Hepatocyte (in vitro differentiated cells): ENCODE results near the gene FPGS. TPM values are rescaled to one million over a fixed set of nuclear protein-coding genes. Genes with fewer than 3 reads are reported as not detected.

Source experiments
- DNase-seq: peaks from one replicate; pipeline ENCODE4 v3.0.0-alpha.2; 2016; ENCODE audit warnings: low spot score
- H2AFZ ChIP-seq: fragments of 200-600 bp; sonication (generic); 2 replicates; pipeline ENCODE4 v1.6.0; 2016; ENCODE audit warnings: antibody characterized with exemption, mild to moderate bottlenecking
- H3K27ac ChIP-seq: fragments of 200-600 bp; sonication (generic); 2 replicates; pipeline ENCODE4 v1.5.1; 2016; ENCODE audit warnings: mild to moderate bottlenecking
- H3K27me3 ChIP-seq: fragments of 200-600 bp; sonication (generic); 2 replicates; pipeline ENCODE4 v1.6.1; 2016
- H3K36me3 ChIP-seq: fragments of 200-600 bp; sonication (generic); replicated peaks from 2 replicates; pipeline ENCODE4 v1.5.1; 2016; ENCODE audit warnings: low read depth; ENCODE audit not compliant: insufficient read depth
- H3K4me1 ChIP-seq: fragments of 200-600 bp; sonication (generic); 2 replicates; pipeline ENCODE4 v1.5.1; 2016; ENCODE audit warnings: mild to moderate bottlenecking, moderate library complexity; ENCODE audit not compliant: insufficient read depth
- H3K4me2 ChIP-seq: fragments of 200-600 bp; sonication (generic); 2 replicates; pipeline ENCODE4 v1.6.0; 2016
- H3K4me3 ChIP-seq: fragments of 200-600 bp; sonication (generic); 2 replicates; pipeline ENCODE4 v1.5.1; 2016; ENCODE audit warnings: mild to moderate bottlenecking
- H3K79me2 ChIP-seq: fragments of 200-600 bp; sonication (generic); 2 replicates; pipeline ENCODE4 v1.6.0; 2017; ENCODE audit warnings: mild to moderate bottlenecking
- H3K9me2 ChIP-seq: fragments of 200-600 bp; sonication (generic); replicated peaks from 2 replicates; pipeline ENCODE4 v1.6.0; 2017; ENCODE audit warnings: mild to moderate bottlenecking; ENCODE audit not compliant: insufficient read depth
- H3K9me3 ChIP-seq: fragments of 200-600 bp; sonication (generic); 2 replicates; pipeline ENCODE4 v1.5.1; 2016; ENCODE audit warnings: low read depth, mild to moderate bottlenecking
- H4K20me1 ChIP-seq: fragments of 200-600 bp; sonication (generic); 2 replicates; pipeline ENCODE4 v1.6.0; 2016; ENCODE audit warnings: mild to moderate bottlenecking; ENCODE audit not compliant: insufficient read depth, poor library complexity, severe bottlenecking
- CTCF ChIP-seq: fragments of 200-600 bp; sonication (generic); IDR thresholded peaks from 2 replicates; pipeline ENCODE4 v1.5.1; 2016; ENCODE audit warnings: antibody characterized with exemption, mild to moderate bottlenecking; ENCODE audit not compliant: poor library complexity
- EZH2 ChIP-seq: fragments of 200-600 bp; sonication (generic); IDR thresholded peaks from 2 replicates; pipeline ENCODE4 v1.6.1; 2016; ENCODE audit warnings: antibody characterized with exemption, mild to moderate bottlenecking, borderline replicate concordance
- EZH2phosphoT487 ChIP-seq: fragments of 200-600 bp; sonication (generic); IDR thresholded peaks from one replicate; pipeline ENCODE4 v1.6.1; 2018; ENCODE audit warnings: antibody characterized with exemption, mild to moderate bottlenecking, low read depth, moderate library complexity; ENCODE audit not compliant: unreplicated experiment, severe bottlenecking
- WGBS: methylation state at CpG from one replicate; pipeline ENCODE4 v1.1.6; 2016; ENCODE audit warnings: low lambda C conversion rate; ENCODE audit errors: missing lambda C conversion rate; 5-methylcytosine and 5-hydroxymethylcytosine counted together
- polyA plus RNA-seq: library from polyadenylated mRNA; unstranded; fragments of >200 nt; fragmentation: Nextera tagmentation; extraction: Ambion mirVana; gene quantifications from 2 replicates; pipeline ENCODE4 v1.2.1, GENCODE V29; 2016
- total RNA-seq: library from RNA; depleted of rRNA; stranded (reverse); fragments of >200 nt; gene quantifications from 2 replicates; pipeline ENCODE4 v1.2.3, GENCODE V29; 2014

FPGS gene
- total and polyA plus RNA-seq, 2 experiments from 2014 or later: 27.4 to 48.5 TPM

- H3K4me3 ChIP-seq: no peak overlapping the region
- H3K27me3 ChIP-seq: peaks cover 13% of the 10 kb centered on the region
- peaks cover 2% of the 10 kb centered on the region for H3K4me1 ChIP-seq
- no peaks in the 10 kb centered on the region for H4K20me1 ChIP-seq
- no peak overlapping the region for H3K4me2 ChIP-seq
- 57% methylated on average over 16 of the region's 16 CpGs for WGBS
- H3K79me2 ChIP-seq: no peaks in the 10 kb centered on the region
- no peaks in the 10 kb centered on the region for H3K36me3 ChIP-seq
- no peaks in the 10 kb centered on the region for H3K9me2 ChIP-seq
- H2AFZ ChIP-seq: no peak overlapping the region
- H3K27ac ChIP-seq: no peak overlapping the region
- no peak for TF ChIP-seq EZH2
- no peak for TF ChIP-seq CTCF
- no peak for TF ChIP-seq EZH2phosphoT487
- no peak for DNase-seq
- H3K9me3 ChIP-seq: no peaks in the 10 kb centered on the region
Measured at GRCh38 chr9:127762111-127762676, 40.5 kb upstream of the FPGS start.

DNA sequence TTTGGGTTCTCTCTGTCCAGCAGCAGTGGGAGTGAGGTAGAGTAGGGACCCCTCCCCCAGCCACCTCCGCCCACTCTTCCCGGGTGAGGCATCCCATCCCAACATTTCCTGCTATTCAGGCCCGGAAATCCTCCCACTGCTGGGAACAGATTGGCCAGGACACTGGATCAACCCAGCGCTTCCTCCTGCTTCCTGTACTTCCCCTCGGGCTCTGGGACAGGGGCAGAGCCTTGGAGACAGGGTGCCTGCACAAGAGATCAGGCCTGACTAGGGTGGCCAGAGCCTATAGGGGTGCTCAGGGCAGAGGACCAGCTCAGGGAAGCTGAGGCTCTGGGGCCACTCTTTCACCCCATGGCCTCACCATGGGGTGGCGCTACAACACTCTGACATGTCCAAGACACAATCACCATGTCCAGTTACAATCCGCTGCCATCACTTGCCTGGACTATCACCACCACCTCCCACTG lies 38.7 kb upstream of the FPGS start:
- no peaks in the 10 kb centered on the region for H3K9me3 ChIP-seq
- no peak overlapping the region for H3K27ac ChIP-seq
- no peaks in the 10 kb centered on the region for H4K20me1 ChIP-seq
- no peak overlapping the region for H2AFZ ChIP-seq
- TF ChIP-seq CTCF (peak; percentile 12), EZH2phosphoT487 (no peak)
- DNase-seq: no peak
- no peaks in the 10 kb centered on the region for H3K36me3 ChIP-seq
- no peak overlapping the region for H3K4me3 ChIP-seq
- no peaks in the 10 kb centered on the region for H3K9me2 ChIP-seq
- no peak overlapping the region for H3K4me2 ChIP-seq
- peaks cover 13% of the 10 kb centered on the region for H3K27me3 ChIP-seq
- H3K4me1 ChIP-seq: peaks cover 12% of the 10 kb centered on the region
- 46% methylated on average over 7 of the region's 7 CpGs for WGBS
- H3K79me2 ChIP-seq: no peaks in the 10 kb centered on the region

GRCh38 chr9:127765418-127765817 lies 37.3 kb upstream of the FPGS start:
- Histone ChIP-seq H3K27me3 (peaks cover 13% of the 10 kb centered on the region), H3K4me2 (no peak overlapping the region), H4K20me1 (no peaks in the 10 kb centered on the region), H3K27ac (no peak overlapping the region), H3K9me2 (no peaks in the 10 kb centered on the region), H2AFZ (no peak overlapping the region), H3K4me1 (peaks cover 12% of the 10 kb centered on the region), H3K36me3 (no peaks in the 10 kb centered on the region), H3K9me3 (no peaks in the 10 kb centered on the region), H3K4me3 (no peak overlapping the region), H3K79me2 (no peaks in the 10 kb centered on the region)
- no peak for TF ChIP-seq CTCF
- no peak for TF ChIP-seq EZH2
- TF ChIP-seq EZH2phosphoT487: no peak
- 92% methylated on average over 1 of the region's 1 CpG for WGBS
- no peak for DNase-seq

- Histone ChIP-seq H2AFZ (no peak overlapping the region), H3K27ac (peak overlapping the region; percentile 84), H3K4me1 (peaks cover 12% of the 10 kb centered on the region), H3K9me2 (no peaks in the 10 kb centered on the region), H3K4me2 (peak overlapping the region; percentile 56), H3K36me3 (no peaks in the 10 kb centered on the region), H3K27me3 (peaks cover 4% of the 10 kb centered on the region), H3K9me3 (no peaks in the 10 kb centered on the region), H3K4me3 (no peak overlapping the region), H4K20me1 (no peaks in the 10 kb centered on the region), H3K79me2 (no peaks in the 10 kb centered on the region)
- TF ChIP-seq EZH2phosphoT487: no peak
- TF ChIP-seq EZH2: no peak
- TF ChIP-seq CTCF: no peak
- 56% methylated on average over 3 of the region's 3 CpGs for WGBS
- no peak for DNase-seq
Measured at GRCh38 chr9:127767410-127767809, 35.3 kb upstream of the FPGS start.
